GM19099 (cell line): Measurements from ENCODE around the gene IRAK2.

Experiments
- POLR2A ChIP-seq: IDR thresholded peaks from 3 replicates; pipeline ENCODE4 v1.6.1; 2011; ENCODE audit warnings: low read depth; ENCODE audit not compliant: insufficient read length; ENCODE audit errors: extremely low read depth

Gene IRAK2

DNA sequence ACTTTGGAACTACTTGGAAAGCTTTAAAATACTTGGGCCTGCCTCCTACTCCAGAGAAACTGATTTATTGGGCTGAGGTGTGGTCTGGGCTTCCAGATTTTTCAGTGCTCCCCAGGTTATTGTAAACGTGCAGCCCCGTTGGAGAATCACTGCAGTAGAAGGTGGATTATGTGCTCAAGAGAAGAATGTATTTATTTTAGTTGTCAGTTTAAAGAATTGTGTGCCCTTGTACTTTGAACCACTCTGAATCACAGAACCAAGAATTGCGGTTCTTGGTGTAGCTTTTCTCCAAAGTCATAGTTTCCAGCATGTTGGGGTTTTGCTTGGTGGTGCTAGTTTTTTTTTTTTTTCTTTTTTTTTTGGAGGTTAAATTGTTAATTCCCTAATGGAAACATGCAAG lies 85.1 kb downstream of the IRAK2 start:
- TF ChIP-seq POLR2A, result no peak

DNA sequence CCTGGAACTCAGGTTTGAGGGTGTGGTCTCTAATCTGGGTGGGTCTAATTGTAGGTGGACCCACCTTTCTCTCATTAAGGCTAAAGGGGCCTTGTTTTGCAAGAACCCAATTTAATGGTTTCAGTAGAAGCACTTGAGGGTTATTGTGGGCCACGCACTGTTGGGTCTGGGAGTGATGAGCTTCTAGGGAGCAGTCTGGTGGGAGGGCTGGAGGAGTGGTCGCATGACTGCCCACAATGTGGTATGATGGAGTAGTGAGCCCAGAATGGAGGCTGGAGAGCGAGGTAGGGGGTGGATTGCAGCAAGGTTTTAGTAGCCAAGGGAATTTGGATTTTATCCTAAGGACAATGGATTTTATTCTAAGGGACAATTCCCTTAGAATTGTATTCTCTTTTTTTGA lies 86.3 kb downstream of the IRAK2 start:
- TF ChIP-seq POLR2A, result no peak

- TF ChIP-seq POLR2A, result no peak
Measured at GRCh38 chr3:10253731-10254130, 89.0 kb downstream of the IRAK2 start.

GRCh38 chr3:10255835-10256234 lies 91.1 kb downstream of the IRAK2 start:
- no peak for TF ChIP-seq POLR2A

- TF ChIP-seq POLR2A, result no peak
Measured at GRCh38 chr3:10259036-10259435, 94.3 kb downstream of the IRAK2 start.

GRCh38 chr3:10259798-10260197 lies 95.1 kb downstream of the IRAK2 start:
- TF ChIP-seq POLR2A, result no peak

DNA sequence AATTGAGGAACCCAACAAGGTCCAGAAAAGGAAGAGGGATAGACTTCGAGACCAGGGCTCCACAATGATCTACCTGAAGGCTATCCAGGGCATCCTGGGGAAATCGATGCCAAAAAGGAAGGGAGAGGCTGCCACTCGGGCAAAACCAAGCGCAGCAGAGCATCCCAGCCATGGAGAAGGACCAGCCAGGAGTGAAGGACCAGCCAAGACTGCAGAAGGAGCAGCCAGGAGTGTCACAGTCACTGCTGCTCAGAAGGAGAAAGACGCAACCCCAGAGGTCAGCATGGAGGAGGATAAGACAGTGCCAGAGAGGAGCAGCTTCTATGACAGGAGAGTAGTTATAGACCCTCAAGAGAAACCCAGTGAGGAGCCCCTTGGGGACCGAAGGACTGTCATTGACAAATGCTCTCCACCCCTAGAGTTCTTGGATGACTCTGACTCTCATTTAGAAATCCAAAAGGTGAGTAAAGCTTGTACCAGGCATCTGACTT lies 95.5 kb downstream of the IRAK2 start:
- no peak for TF ChIP-seq POLR2A

DNA sequence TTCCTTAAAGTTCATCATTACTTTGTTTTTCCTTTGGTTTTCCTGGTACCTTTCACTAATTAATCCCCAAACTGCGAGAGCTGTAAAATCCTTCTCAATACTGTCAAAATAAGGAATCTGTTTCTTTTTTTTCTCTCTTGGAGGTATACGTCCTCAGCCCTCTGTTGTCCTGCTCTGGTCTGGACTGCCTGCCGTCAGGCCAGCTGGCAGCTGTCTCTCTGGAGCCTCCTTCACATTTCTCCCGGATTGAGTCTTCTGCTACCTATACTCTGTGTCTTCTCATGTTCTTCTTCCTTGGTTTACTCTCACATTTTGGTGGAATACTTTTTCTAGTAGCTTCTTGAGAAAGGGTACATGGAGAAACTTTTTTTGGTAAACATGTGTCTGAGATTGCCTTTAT lies 97.3 kb downstream of the IRAK2 start:
- no peak for TF ChIP-seq POLR2A

DNA sequence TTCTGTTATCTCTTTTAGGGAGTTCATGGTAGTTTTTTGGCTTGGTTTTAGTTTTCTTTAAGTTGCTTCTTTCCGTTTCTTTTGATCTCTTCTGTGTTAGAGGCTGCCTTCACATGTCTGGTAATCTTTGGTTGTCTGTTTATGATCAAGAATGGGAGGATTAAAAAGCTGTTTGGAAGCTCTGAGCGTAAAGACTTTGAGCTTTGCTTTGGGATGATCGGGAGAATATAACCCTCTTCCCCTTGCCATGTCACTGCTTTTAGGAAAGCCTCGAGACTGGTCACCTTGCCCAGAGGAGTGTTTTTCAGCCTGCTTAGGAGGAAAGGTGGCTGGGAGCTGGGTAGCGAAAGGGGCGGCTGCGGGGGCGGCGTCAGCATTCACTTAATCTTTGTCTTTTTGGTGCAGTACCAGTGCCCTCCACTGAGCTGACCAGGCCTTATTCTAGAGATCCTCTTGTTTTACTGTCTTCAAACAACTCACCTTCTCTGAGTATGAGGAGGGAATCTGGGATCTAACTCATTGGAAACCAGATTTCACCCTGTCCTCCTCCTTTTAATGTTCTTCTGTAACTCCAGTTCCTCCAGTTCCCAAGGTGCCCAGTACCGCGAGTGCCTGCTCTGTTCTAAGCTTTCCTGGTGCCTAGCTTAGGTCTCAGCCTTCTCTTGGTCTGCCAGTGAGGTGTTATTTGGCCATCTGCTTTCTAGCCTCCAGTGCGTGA lies 99.1 kb downstream of the IRAK2 start:
- TF ChIP-seq POLR2A, result no peak

DNA sequence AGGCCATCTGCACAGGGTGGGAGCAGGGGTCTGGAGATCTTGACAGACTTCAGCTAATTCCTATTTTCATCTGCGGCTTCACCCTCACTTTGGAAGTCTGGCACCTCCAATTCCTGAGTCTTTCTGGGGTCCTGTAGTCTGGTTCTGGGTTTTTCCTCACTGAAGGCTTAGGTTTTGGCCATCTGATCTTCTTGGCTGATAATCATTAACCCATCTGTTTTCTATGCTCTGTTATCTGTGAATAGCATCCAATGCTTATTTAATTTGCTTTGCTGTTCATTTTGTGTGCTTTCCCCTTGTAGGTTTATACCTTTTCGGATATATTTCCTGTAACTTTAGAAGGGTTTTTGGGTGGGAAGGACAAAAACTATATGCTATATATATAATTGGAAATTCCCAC lies 101.1 kb downstream of the IRAK2 start:
- no peak for TF ChIP-seq POLR2A

GRCh38 chr3:10268116-10268515 lies 103.4 kb downstream of the IRAK2 start:
- TF ChIP-seq POLR2A, result no peak

DNA sequence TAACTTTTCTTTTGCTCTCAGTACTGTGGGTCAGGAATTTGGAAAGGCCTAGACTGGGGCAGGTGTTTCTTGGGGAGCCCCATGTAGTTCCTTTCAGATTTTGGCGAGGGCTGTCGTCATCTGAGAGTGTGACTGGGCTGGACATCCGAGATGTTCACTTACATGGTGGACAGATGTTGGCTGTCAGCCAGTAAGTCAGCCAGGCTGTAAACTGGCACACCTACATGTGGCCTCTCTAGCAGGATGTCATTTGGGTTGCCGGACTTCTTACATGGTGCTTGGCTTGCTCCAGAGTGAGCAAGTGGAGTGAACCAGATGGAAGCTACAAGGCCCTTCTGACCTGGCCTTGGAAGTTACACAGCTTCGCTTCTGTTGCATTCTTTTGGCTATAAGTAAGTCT lies 104.2 kb downstream of the IRAK2 start:
- no peak for TF ChIP-seq POLR2A

DNA sequence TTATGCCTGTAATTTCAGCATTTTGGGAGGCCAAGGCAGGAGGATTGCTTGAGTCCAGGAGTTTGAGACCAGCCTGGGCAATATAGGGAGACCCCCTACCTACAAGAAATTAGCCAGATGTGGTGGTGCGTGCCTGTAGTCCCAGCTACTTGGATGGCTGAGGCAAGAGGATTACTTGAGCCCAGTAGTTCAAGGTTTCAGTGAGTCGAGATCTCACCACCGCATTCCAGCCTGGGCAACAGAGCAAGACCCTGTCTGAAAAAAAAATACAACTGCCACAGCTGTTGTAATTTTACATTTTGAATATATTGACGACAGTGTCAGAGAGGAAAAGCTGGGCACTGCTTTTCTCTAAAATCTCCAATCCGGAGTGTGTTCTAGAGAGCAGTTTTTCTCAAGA lies 104.7 kb downstream of the IRAK2 start:
- TF ChIP-seq POLR2A, result no peak

DNA sequence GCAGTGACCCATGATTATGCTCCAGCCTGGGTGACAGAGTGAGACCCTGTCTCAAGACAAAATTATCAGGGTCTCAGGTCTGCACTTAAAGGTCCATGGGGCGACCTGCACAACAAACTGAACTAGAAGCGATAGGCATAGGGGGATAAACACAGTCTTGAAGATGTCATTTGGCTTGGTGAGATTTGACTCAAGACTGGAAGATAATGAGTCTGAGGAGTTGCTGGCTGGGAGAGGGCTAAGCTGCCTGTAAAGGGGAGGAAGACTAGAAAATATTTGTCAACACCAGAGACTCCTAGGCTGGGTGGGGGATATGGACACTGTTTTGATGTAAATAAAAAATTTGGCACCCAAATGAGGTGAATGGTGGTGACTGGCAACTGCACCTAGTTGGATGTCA lies 108.3 kb downstream of the IRAK2 start:
- TF ChIP-seq POLR2A, result no peak

- no peak for TF ChIP-seq POLR2A
Measured at GRCh38 chr3:10273702-10274305, 109.1 kb downstream of the IRAK2 start.

- TF ChIP-seq POLR2A, result no peak
Measured at GRCh38 chr3:10274601-10275000, 109.9 kb downstream of the IRAK2 start.
